CD4-positive, alpha-beta T cell (primary cell): Measurements from ENCODE around the gene ZDHHC20. TPM values are rescaled to one million over a fixed set of nuclear protein-coding genes. Genes with fewer than 3 reads are reported as not detected.

ENCODE experiments used
- ATAC-seq: fragments of 200-7000 bp; cut with Tn5 transposase; one replicate; pipeline ENCODE4 v1.10.0; 2022; ENCODE audit warnings: mild to moderate bottlenecking; ENCODE audit not compliant: poor library complexity
- CTCF ChIA-PET: fragments of 350-600 bp; sonication (Branson Sonifier 250); formaldehyde crosslinking; loops from one replicate; lab custom pipeline; 2021; ENCODE audit warnings: antibody characterized with exemption, inconsistent platforms; lab: Charles Lee
- POLR2A ChIA-PET: fragments of 350-600 bp; sonication (Branson Sonifier 250); formaldehyde crosslinking; loops from one replicate; lab custom pipeline; 2021; ENCODE audit warnings: antibody characterized with exemption, inconsistent platforms; lab: Charles Lee
- DNase-seq, 14 experiments: peaks; one replicate each; pipeline ENCODE4 v3.0.0-alpha.2; 2013 to 2020; ENCODE audit warnings: mixed read lengths in 2 of 14
- H3K27ac ChIP-seq, 2 donors: one replicate each; pipeline versions ENCODE4 v1.5.1 to v1.7.0; 2013; ENCODE audit warnings: low read length in 2 of 2, low read depth in 1 of 2, mild to moderate bottlenecking in 1 of 2
- H3K27me3 ChIP-seq, 2 experiments: 1 replicate in 1 of 2; 2 replicates in 1 of 2; pipeline versions ENCODE4 v1.6.1 to v1.7.0; 2013; ENCODE audit warnings: low read length in 2 of 2, control low read depth in 1 of 2, mild to moderate bottlenecking in 1 of 2, moderate library complexity in 1 of 2; ENCODE audit not compliant: insufficient read depth in 2 of 2, control insufficient read depth in 1 of 2
- H3K36me3 ChIP-seq: one replicate; pipeline ENCODE4 v1.6.1; 2013; ENCODE audit warnings: low read length, control low read depth; ENCODE audit not compliant: insufficient read depth
- H3K4me1 ChIP-seq: one replicate; pipeline ENCODE4 v1.6.1; 2013; ENCODE audit warnings: low read length, control low read depth; ENCODE audit not compliant: insufficient read depth
- H3K4me3 ChIP-seq: one replicate; pipeline ENCODE4 v1.5.1; 2013; ENCODE audit warnings: mild to moderate bottlenecking, low read length, moderate library complexity
- H3K9me3 ChIP-seq, 2 experiments: 1 replicate in 1 of 2; 2 replicates in 1 of 2; pipeline versions ENCODE4 v1.6.1 to v1.7.0; 2013; ENCODE audit warnings: low read length in 2 of 2, mild to moderate bottlenecking in 2 of 2, control low read depth in 1 of 2, moderate library complexity in 1 of 2; ENCODE audit not compliant: control insufficient read depth in 1 of 2, insufficient read depth in 1 of 2
- H3K27ac Mint-ChIP-seq: one replicate; pipeline ENCODE4 v1.8.0; 2020; ENCODE audit warnings: mixed read lengths
- H3K27me3 Mint-ChIP-seq: one replicate; pipeline ENCODE4 v1.8.0; 2021; ENCODE audit warnings: mixed read lengths
- H3K36me3 Mint-ChIP-seq: one replicate; pipeline ENCODE4 v1.8.0; 2021; ENCODE audit warnings: low read depth, mixed read lengths
- H3K4me1 Mint-ChIP-seq: one replicate; pipeline ENCODE4 v1.8.0; 2021; ENCODE audit warnings: low read depth, mixed read lengths
- H3K4me3 Mint-ChIP-seq: one replicate; pipeline ENCODE4 v1.8.0; 2020; ENCODE audit warnings: mild to moderate bottlenecking, mixed read lengths
- H3K9me3 Mint-ChIP-seq: one replicate; pipeline ENCODE4 v1.8.0; 2020; ENCODE audit warnings: mixed read lengths
- intact Hi-C, 2 experiments: fragments of 100-400 bp; cut with DNase I in 1 of 2; cut with micrococcal nuclease in 1 of 2; formaldehyde crosslinking; loops; one replicate each; pipeline versions ENCODE4 v1.15.1 to v1.9.0; 2023 to 2025; cut with DNase I, micrococcal nuclease
- total RNA-seq, 174 experiments: library from RNA in 2 of 174; stranded (reverse) in 2 of 174; gene quantifications; one replicate each; pipeline ENCODE4 v1.2.3 and lab custom pipeline; 2021 to 2026
- TF ChIP-seq, protein P1 (sequence below): fragments of 200-600 bp; IDR thresholded peaks from one replicate; pipeline ENCODE4 v1.8.0; 2022; ENCODE audit warnings: antibody characterized with exemption, mild to moderate bottlenecking

ZDHHC20 gene
- total RNA-seq, 2 experiments from 2014 or later, result 62.8 to 65.1 TPM

DNA sequence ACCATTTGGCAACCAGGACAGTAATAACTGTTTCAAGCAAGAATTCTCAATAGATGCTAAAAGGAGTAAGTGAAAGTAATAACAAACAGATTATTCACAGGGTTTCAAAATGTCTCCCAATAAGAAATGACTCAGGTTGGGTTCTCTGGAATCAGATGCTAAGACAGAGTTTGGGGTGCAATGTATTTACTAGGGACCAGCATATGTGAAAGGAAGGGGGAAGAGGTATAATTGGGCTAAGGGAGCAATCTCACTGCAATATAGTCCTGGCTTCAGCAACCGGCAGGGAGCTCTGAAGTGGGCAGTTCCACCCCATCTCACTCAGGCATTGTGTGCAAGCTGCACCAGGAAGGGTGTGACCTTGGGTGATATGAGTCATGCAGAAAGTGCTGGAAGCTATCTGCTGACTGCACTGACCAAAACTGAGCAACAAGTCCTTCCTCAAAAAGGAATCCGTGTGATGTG is 23.4 kb downstream of the ZDHHC20 start:
- Histone ChIP-seq H3K4me3 (no peak overlapping the region), H3K9me3 (peaks cover 5 to 9% of the 10 kb centered on the region in 2 experiments), H3K27ac (peak overlapping the region in 1 of 2 donors; percentile 13), H3K27me3 (no peaks in the 10 kb centered on the region), H3K4me1 (peaks cover 4% of the 10 kb centered on the region), H3K36me3 (peaks cover 3% of the 10 kb centered on the region)
- H3K4me3 Mint-ChIP-seq, result no peak overlapping the region
- intact Hi-C loops, result no loop called here
- DNase-seq, result peak in 11 of 14 experiments; percentile 10 to 71 (median 40)
- peaks cover 46% of the 10 kb centered on the region for H3K4me1 Mint-ChIP-seq
- no peaks in the 10 kb centered on the region for H3K27me3 Mint-ChIP-seq
- peak; percentile 73 for ATAC-seq
- ChIA-PET POLR2A (no interaction called here), CTCF (interaction anchor here (1.5 to 2.0 kb wide), 2 partner anchors 41 to 138 kb away, joined by 3 to 4 read pairs; no protein-coding TSS in a partner anchor)
- H3K36me3 Mint-ChIP-seq, result peaks cover 66% of the 10 kb centered on the region
- H3K9me3 Mint-ChIP-seq, result peaks cover 8% of the 10 kb centered on the region
- peak overlapping the region; percentile 3 for H3K27ac Mint-ChIP-seq
- TF ChIP-seq, protein P1, sequence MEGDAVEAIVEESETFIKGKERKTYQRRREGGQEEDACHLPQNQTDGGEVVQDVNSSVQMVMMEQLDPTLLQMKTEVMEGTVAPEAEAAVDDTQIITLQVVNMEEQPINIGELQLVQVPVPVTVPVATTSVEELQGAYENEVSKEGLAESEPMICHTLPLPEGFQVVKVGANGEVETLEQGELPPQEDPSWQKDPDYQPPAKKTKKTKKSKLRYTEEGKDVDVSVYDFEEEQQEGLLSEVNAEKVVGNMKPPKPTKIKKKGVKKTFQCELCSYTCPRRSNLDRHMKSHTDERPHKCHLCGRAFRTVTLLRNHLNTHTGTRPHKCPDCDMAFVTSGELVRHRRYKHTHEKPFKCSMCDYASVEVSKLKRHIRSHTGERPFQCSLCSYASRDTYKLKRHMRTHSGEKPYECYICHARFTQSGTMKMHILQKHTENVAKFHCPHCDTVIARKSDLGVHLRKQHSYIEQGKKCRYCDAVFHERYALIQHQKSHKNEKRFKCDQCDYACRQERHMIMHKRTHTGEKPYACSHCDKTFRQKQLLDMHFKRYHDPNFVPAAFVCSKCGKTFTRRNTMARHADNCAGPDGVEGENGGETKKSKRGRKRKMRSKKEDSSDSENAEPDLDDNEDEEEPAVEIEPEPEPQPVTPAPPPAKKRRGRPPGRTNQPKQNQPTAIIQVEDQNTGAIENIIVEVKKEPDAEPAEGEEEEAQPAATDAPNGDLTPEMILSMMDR, result no peak

DNA sequence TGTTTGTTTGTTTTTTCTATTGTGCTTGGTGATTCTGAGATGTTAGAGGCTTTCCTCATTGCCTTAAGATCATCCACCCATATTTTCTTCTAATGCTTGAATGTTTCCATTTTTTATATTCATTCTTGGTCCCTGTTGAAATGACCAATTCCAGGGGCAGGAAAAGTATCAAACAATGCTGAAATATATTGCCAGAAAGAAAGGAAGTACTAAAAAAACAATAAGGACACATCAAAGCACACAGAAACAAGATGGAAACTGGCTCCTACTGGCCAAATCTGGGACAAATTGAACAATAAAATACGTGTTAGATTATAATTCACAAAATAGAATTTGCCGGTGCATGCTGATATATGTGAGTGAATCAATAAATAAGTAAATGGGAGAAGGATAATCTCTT is 23.9 kb downstream of the ZDHHC20 start:
- Histone ChIP-seq H3K9me3 (peaks cover 10% of the 10 kb centered on the region in 2 experiments), H3K27ac (peak overlapping the region in 1 of 2 donors; percentile 13), H3K4me1 (peaks cover 4% of the 10 kb centered on the region), H3K36me3 (peaks cover 3% of the 10 kb centered on the region), H3K27me3 (no peaks in the 10 kb centered on the region), H3K4me3 (no peak overlapping the region)
- Mint-ChIP-seq H3K27ac (peak overlapping the region; percentile 3), H3K9me3 (peaks cover 8% of the 10 kb centered on the region), H3K4me1 (peaks cover 43% of the 10 kb centered on the region), H3K4me3 (no peak overlapping the region), H3K27me3 (no peaks in the 10 kb centered on the region), H3K36me3 (peaks cover 71% of the 10 kb centered on the region)
- DNase-seq (no peak), ATAC-seq (no peak)
- TF ChIP-seq, protein P1, result no peak
- intact Hi-C loops, result no loop called here
- ChIA-PET CTCF (interaction anchor here (2.0 kb wide), 1 partner anchor 138 kb away, joined by 4 read pairs; no protein-coding TSS in a partner anchor), POLR2A (no interaction called here)

DNA sequence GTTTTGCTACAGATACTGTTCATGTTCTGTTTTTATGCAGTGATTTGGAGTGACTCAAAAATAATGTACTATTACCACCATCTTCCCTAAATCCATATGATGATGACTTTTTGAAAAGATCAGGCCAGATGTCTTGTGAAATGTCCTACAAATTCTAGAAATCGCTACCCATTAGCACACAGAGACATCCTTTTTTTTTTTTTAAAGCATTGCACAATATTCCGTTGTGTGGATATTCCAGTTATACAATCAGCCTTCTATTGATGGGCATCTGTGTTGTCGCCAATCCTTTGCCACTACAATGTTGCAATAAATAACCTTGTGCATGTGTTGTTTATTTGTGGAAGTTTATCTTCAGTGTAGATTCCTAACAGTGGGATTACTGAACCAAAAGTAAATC is 24.5 kb downstream of the ZDHHC20 start:
- H3K36me3 ChIP-seq, result peaks cover 3% of the 10 kb centered on the region
- TF ChIP-seq, protein P1, result no peak
- Mint-ChIP-seq H3K27ac (no peak overlapping the region), H3K4me3 (no peak overlapping the region), H3K36me3 (peaks cover 78% of the 10 kb centered on the region), H3K9me3 (peaks cover 11% of the 10 kb centered on the region), H3K4me1 (peaks cover 43% of the 10 kb centered on the region), H3K27me3 (no peaks in the 10 kb centered on the region)
- H3K4me1 ChIP-seq, result peaks cover 4% of the 10 kb centered on the region
- H3K9me3 ChIP-seq, result peaks cover 14 to 16% of the 10 kb centered on the region in 2 experiments
- no peaks in the 10 kb centered on the region for H3K27me3 ChIP-seq
- intact Hi-C loops, result no loop called here
- POLR2A ChIA-PET, result no interaction called here
- DNase-seq, result peak in 2 of 14 experiments; percentile 28 to 45
- H3K4me3 ChIP-seq, result no peak overlapping the region
- CTCF ChIA-PET, result interaction anchor here (2.0 kb wide), 1 partner anchor 137 kb away, joined by 4 read pairs; no protein-coding TSS in a partner anchor
- no peak for ATAC-seq
- H3K27ac ChIP-seq, result no peak overlapping the region
